ENCODE measurements around the gene C4orf51.

Gene C4orf51

GRCh38 chr4:145743641-145744040 is 63.7 kb downstream of the C4orf51 start:
- TF ChIP-seq CTCF (conservative IDR thresholded peaks at IDR 0.05; ENCODE audit: low read length) (no peak), EZH2phosphoT487 (IDR thresholded peaks at IDR 0.05; ENCODE audit: borderline replicate concordance) (no peak)
- H3K4me1 ChIP-seq (ENCODE audit: insufficient read depth, low read length, poor library complexity, severe bottlenecking) = no peaks in the 10 kb centered on the region
- H4K20me1 ChIP-seq (ENCODE audit: insufficient read depth, low read length, poor library complexity, severe bottlenecking) = no peaks in the 10 kb centered on the region

GRCh38 chr4:145755802-145756201 is 75.9 kb downstream of the C4orf51 start:
- Histone ChIP-seq H3K9me3 (ENCODE audit: insufficient read depth, low read depth, low read length) (no peaks in the 10 kb centered on the region), H3K4me2 (ENCODE audit: low read depth, low read length, poor library complexity, severe bottlenecking) (no peak overlapping the region), H3K4me3 (ENCODE audit: low read length, poor library complexity, severe bottlenecking) (no peak overlapping the region), H3K4me1 (ENCODE audit: insufficient read depth, low read length, poor library complexity, severe bottlenecking) (peaks cover 29% of the 10 kb centered on the region), H3K9me2 (replicated peaks; ENCODE audit: low read depth, low read length) (no peaks in the 10 kb centered on the region), H3F3A (ENCODE audit: low read depth) (peaks cover 14% of the 10 kb centered on the region; the same call in 1 of the 2 replicates), H3K79me2 (ENCODE audit: insufficient read depth, low read length) (no peaks in the 10 kb centered on the region), H2AFZ (ENCODE audit: low read length) (no peak overlapping the region), H4K20me1 (ENCODE audit: insufficient read depth, low read length, poor library complexity, severe bottlenecking) (no peaks in the 10 kb centered on the region), H3K27me3 (ENCODE audit: insufficient read depth, low read length, poor library complexity, severe bottlenecking) (no peaks in the 10 kb centered on the region), H3K36me3 (ENCODE audit: insufficient read depth, low read length) (peaks cover 11% of the 10 kb centered on the region; the same call in 1 of the 2 replicates), H3K9ac (ENCODE audit: low read depth, low read length, poor library complexity, severe bottlenecking) (no peak overlapping the region)
- TF ChIP-seq EZH2phosphoT487 (IDR thresholded peaks at IDR 0.05; ENCODE audit: borderline replicate concordance) = no peak
- TF ChIP-seq CTCF (conservative IDR thresholded peaks at IDR 0.05; ENCODE audit: low read length) = no peak

More at GRCh38 chr4:145743641-145744040, 63.7 kb downstream of the C4orf51 start:
- no peaks in the 10 kb centered on the region for H3K79me2 ChIP-seq (ENCODE audit: insufficient read depth, low read length)
- H3F3A ChIP-seq (ENCODE audit: low read depth) = no peaks in the 10 kb centered on the region
- no peak overlapping the region for H3K4me3 ChIP-seq (ENCODE audit: low read length, poor library complexity, severe bottlenecking)
- H3K36me3 ChIP-seq (ENCODE audit: insufficient read depth, low read length) = no peaks in the 10 kb centered on the region
- no peaks in the 10 kb centered on the region for H3K9me2 ChIP-seq (replicated peaks; ENCODE audit: low read depth, low read length)
- no peak overlapping the region for H2AFZ ChIP-seq (ENCODE audit: low read length)
- H3K9me3 ChIP-seq (ENCODE audit: insufficient read depth, low read depth, low read length) = no peaks in the 10 kb centered on the region
- no peak overlapping the region for H3K9ac ChIP-seq (ENCODE audit: low read depth, low read length, poor library complexity, severe bottlenecking)
- H3K4me2 ChIP-seq (ENCODE audit: low read depth, low read length, poor library complexity, severe bottlenecking) = no peak overlapping the region
- H3K27me3 ChIP-seq (ENCODE audit: insufficient read depth, low read length, poor library complexity, severe bottlenecking) = no peaks in the 10 kb centered on the region

- no peaks in the 10 kb centered on the region for H4K20me1 ChIP-seq (ENCODE audit: insufficient read depth, low read length, poor library complexity, severe bottlenecking)
- H3K4me3 ChIP-seq (ENCODE audit: low read length, poor library complexity, severe bottlenecking) = no peak overlapping the region
- H3K4me2 ChIP-seq (ENCODE audit: low read depth, low read length, poor library complexity, severe bottlenecking) = no peak overlapping the region
- H2AFZ ChIP-seq (ENCODE audit: low read length) = no peak overlapping the region
- no peaks in the 10 kb centered on the region for H3K9me3 ChIP-seq (ENCODE audit: insufficient read depth, low read depth, low read length)
- TF ChIP-seq EZH2phosphoT487 (IDR thresholded peaks at IDR 0.05; ENCODE audit: borderline replicate concordance) (no peak), CTCF (conservative IDR thresholded peaks at IDR 0.05; ENCODE audit: low read length) (no peak)
- peaks cover 29% of the 10 kb centered on the region for H3K4me1 ChIP-seq (ENCODE audit: insufficient read depth, low read length, poor library complexity, severe bottlenecking)
- peaks cover 15% of the 10 kb centered on the region; the same call in 1 of the 2 replicates for H3K36me3 ChIP-seq (ENCODE audit: insufficient read depth, low read length)
- H3K9me2 ChIP-seq (replicated peaks; ENCODE audit: low read depth, low read length) = no peaks in the 10 kb centered on the region
- peaks cover 14% of the 10 kb centered on the region; the same call in 1 of the 2 replicates for H3F3A ChIP-seq (ENCODE audit: low read depth)
- no peaks in the 10 kb centered on the region for H3K79me2 ChIP-seq (ENCODE audit: insufficient read depth, low read length)
- H3K27me3 ChIP-seq (ENCODE audit: insufficient read depth, low read length, poor library complexity, severe bottlenecking) = no peaks in the 10 kb centered on the region
- H3K9ac ChIP-seq (ENCODE audit: low read depth, low read length, poor library complexity, severe bottlenecking) = no peak overlapping the region
These were observed 76.3 kb downstream of the C4orf51 start for GRCh38 chr4:145756244-145756643.
